ENCODE measurements around the gene PLA2G3. TPM values are rescaled to one million over a fixed set of nuclear protein-coding genes. Genes with fewer than 3 reads are reported as not detected.

PLA2G3 gene
- total RNA-seq, 2 donors from 2014 or later, result not detected

GRCh38 chr22:31133911-31134310 is 6.4 kb downstream of the PLA2G3 start:
- no peak for DNase-seq (ENCODE audit: low spot score)
- peaks cover 7% of the 10 kb centered on the region for H3K36me3 ChIP-seq
- no peaks in the 10 kb centered on the region for H3K9me3 ChIP-seq
- H3K4me3 ChIP-seq, result no peak overlapping the region
- H3K27me3 ChIP-seq, result no peaks in the 10 kb centered on the region
- H3K4me1 ChIP-seq, result no peaks in the 10 kb centered on the region
- H3K27ac ChIP-seq, result no peak overlapping the region
- no peak for TF ChIP-seq CTCF (IDR thresholded peaks at IDR 0.05)

GRCh38 chr22:31130873-31131272 is 9.4 kb downstream of the PLA2G3 start:
- Histone ChIP-seq H3K27ac (no peak overlapping the region), H3K4me1 (no peaks in the 10 kb centered on the region), H3K27me3 (no peaks in the 10 kb centered on the region), H3K9me3 (no peaks in the 10 kb centered on the region), H3K4me3 (no peak overlapping the region), H3K36me3 (peaks cover 7% of the 10 kb centered on the region)
- no peak for DNase-seq (ENCODE audit: low spot score)
- no peak for TF ChIP-seq CTCF (IDR thresholded peaks at IDR 0.05)

GRCh38 chr22:31128156-31128555 is 12.2 kb downstream of the PLA2G3 start:
- H3K9me3 ChIP-seq, result no peaks in the 10 kb centered on the region
- H3K27me3 ChIP-seq, result no peaks in the 10 kb centered on the region
- no peak overlapping the region for H3K27ac ChIP-seq
- peaks cover 7% of the 10 kb centered on the region for H3K36me3 ChIP-seq
- no peak for DNase-seq (ENCODE audit: low spot score)
- peaks cover 0 to 10% of the 10 kb centered on the region in 2 donors for H3K4me1 ChIP-seq
- no peak for TF ChIP-seq CTCF (IDR thresholded peaks at IDR 0.05)
- no peak overlapping the region for H3K4me3 ChIP-seq

- TF ChIP-seq CTCF (IDR thresholded peaks at IDR 0.05), result no peak
- peaks cover 7% of the 10 kb centered on the region for H3K36me3 ChIP-seq
- no peak overlapping the region for H3K27ac ChIP-seq
- H3K4me1 ChIP-seq, result peaks cover 0 to 19% of the 10 kb centered on the region in 2 donors
- H3K4me3 ChIP-seq, result no peak overlapping the region
- DNase-seq (ENCODE audit: low spot score), result no peak
- H3K9me3 ChIP-seq, result no peaks in the 10 kb centered on the region
- no peaks in the 10 kb centered on the region for H3K27me3 ChIP-seq
Measured at GRCh38 chr22:31127181-31127772, 13.0 kb downstream of the PLA2G3 start.

GRCh38 chr22:31126869-31127175 is 13.5 kb downstream of the PLA2G3 start:
- Histone ChIP-seq H3K27me3 (no peaks in the 10 kb centered on the region), H3K27ac (no peak overlapping the region), H3K9me3 (no peaks in the 10 kb centered on the region), H3K4me1 (peaks cover 0 to 23% of the 10 kb centered on the region in 2 donors), H3K4me3 (no peak overlapping the region), H3K36me3 (peaks cover 7% of the 10 kb centered on the region)
- no peak for TF ChIP-seq CTCF (IDR thresholded peaks at IDR 0.05)
- no peak for DNase-seq (ENCODE audit: low spot score)
